Measurements from ENCODE around the gene TMEM123. TPM values are rescaled to one million over a fixed set of nuclear protein-coding genes. Genes with fewer than 3 reads are reported as not detected.
A peak's percentile ranks its signal among the peaks of the same experiment; 100 is the strongest.

The TMEM123 gene
- total RNA-seq, 1 donor from 2014 or later: 172 TPM

DNA sequence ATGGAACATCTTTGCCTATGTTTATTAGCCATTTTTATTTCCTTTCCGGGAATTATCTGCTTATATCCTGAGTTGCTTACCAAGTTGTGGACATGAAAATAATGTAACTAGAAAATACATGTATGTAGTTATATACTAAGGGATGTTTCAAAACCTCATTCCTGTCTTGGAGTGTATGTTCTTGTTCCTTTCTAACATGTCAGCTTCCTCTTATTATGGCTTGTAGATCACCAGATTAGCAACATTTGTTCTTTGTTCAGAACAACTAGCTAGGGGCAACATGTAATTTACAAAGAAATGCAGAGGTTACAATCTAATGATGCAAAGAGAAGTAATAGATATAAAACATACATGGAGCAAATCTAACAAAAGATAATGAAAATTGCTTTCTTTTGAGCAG, 13.1 kb upstream of the TMEM123 start:
- Histone ChIP-seq H3K36me3 (ENCODE audit: control insufficient read depth, insufficient read depth, low read length) (no peaks in the 10 kb centered on the region), H3K4me3 (ENCODE audit: low read depth, low read length) (no peak overlapping the region), H3K27me3 (ENCODE audit: control insufficient read depth, insufficient read depth, low read length) (no peaks in the 10 kb centered on the region)
- TF ChIP-seq, protein P1, sequence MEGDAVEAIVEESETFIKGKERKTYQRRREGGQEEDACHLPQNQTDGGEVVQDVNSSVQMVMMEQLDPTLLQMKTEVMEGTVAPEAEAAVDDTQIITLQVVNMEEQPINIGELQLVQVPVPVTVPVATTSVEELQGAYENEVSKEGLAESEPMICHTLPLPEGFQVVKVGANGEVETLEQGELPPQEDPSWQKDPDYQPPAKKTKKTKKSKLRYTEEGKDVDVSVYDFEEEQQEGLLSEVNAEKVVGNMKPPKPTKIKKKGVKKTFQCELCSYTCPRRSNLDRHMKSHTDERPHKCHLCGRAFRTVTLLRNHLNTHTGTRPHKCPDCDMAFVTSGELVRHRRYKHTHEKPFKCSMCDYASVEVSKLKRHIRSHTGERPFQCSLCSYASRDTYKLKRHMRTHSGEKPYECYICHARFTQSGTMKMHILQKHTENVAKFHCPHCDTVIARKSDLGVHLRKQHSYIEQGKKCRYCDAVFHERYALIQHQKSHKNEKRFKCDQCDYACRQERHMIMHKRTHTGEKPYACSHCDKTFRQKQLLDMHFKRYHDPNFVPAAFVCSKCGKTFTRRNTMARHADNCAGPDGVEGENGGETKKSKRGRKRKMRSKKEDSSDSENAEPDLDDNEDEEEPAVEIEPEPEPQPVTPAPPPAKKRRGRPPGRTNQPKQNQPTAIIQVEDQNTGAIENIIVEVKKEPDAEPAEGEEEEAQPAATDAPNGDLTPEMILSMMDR (IDR thresholded peaks at IDR 0.05; ENCODE audit: insufficient read depth, low read length, severe bottlenecking): no peak
- FAIRE-seq: no peak
- DNase-seq (ENCODE audit: low read depth): no peak

DNA sequence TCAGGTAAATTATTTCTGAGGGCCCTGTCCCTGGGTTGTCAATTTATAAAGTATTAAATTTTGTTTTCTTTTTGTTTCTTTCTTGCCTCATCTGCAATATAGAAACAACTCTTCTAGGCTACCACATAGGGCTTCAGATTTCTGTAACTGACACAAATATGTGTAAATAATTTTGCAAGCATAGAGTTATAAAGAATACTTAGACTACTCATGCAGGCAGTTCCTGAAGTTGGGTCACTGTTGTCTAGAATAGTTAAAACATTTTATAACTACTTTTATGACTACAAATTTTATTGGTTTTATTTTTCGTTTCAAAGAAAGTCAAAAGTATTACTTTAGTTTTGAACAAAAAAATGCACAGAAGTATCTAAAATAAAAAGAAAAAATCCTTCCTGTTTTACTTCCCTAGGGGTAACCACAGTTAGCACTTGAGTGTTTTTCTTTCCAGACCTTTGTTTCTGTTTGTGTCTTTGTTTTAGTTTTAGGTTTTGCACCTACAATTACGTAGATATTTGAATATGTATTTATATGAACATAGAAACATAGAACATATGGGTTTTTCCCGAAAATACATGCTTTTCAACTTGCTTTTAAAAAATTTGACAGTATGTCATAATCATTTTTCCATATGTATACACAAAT, 12.4 kb upstream of the TMEM123 start:
- no peak for DNase-seq (ENCODE audit: low read depth)
- Histone ChIP-seq H3K27me3 (ENCODE audit: control insufficient read depth, insufficient read depth, low read length) (no peaks in the 10 kb centered on the region), H3K36me3 (ENCODE audit: control insufficient read depth, insufficient read depth, low read length) (no peaks in the 10 kb centered on the region), H3K4me3 (ENCODE audit: low read depth, low read length) (no peak overlapping the region)
- TF ChIP-seq, protein P1 (IDR thresholded peaks at IDR 0.05; ENCODE audit: insufficient read depth, low read length, severe bottlenecking): no peak
- FAIRE-seq: no peak

DNA sequence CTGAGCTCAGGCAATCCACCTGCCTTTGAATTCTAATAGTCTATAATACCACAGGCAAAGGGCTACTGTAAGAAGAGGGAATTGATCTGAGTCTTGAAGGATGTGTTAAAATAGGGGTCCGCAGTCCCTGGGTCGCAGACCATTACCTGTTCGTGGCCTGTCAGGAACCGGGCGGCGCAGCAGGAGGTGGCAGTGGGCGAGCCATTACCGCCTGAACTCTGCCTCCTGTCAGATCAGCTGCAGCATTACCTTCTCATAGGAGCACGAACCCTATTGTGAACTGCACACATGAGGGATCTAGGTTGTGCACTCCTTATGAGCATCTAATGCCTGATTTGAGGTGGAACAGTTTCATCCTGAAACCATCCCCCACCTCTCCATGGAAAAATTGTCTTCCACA, 11.5 kb upstream of the TMEM123 start:
- TF ChIP-seq, protein P1 (IDR thresholded peaks at IDR 0.05; ENCODE audit: insufficient read depth, low read length, severe bottlenecking): no peak
- no peak overlapping the region for H3K4me3 ChIP-seq (ENCODE audit: low read depth, low read length)
- no peaks in the 10 kb centered on the region for H3K36me3 ChIP-seq (ENCODE audit: control insufficient read depth, insufficient read depth, low read length)
- FAIRE-seq: no peak
- DNase-seq (ENCODE audit: low read depth): no peak
- no peaks in the 10 kb centered on the region for H3K27me3 ChIP-seq (ENCODE audit: control insufficient read depth, insufficient read depth, low read length)

DNA sequence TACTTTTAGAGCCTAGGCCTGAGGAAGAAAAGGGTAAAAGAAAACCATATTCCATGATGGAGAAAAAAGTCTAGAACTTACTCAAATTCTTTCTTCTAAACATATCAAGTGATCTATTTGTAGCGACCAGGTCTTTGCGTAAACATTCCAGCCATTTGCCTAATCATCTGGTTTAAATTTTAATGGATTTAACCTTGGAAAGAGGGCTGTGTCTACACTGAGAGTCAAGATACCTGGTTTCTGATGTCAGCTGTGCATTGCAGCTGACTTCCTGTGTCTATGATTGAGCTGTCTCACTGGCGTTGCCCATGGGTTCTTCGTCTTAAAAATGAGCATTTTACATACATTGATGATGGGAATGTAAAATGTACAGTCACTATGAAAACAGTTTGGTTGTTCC, 10.0 kb upstream of the TMEM123 start:
- Histone ChIP-seq H3K4me3 (ENCODE audit: low read depth, low read length) (no peak overlapping the region), H3K36me3 (ENCODE audit: control insufficient read depth, insufficient read depth, low read length) (no peaks in the 10 kb centered on the region), H3K27me3 (ENCODE audit: control insufficient read depth, insufficient read depth, low read length) (no peaks in the 10 kb centered on the region)
- DNase-seq (ENCODE audit: low read depth) (no peak), FAIRE-seq (no peak)
- TF ChIP-seq, protein P1 (IDR thresholded peaks at IDR 0.05; ENCODE audit: insufficient read depth, low read length, severe bottlenecking): no peak

DNA sequence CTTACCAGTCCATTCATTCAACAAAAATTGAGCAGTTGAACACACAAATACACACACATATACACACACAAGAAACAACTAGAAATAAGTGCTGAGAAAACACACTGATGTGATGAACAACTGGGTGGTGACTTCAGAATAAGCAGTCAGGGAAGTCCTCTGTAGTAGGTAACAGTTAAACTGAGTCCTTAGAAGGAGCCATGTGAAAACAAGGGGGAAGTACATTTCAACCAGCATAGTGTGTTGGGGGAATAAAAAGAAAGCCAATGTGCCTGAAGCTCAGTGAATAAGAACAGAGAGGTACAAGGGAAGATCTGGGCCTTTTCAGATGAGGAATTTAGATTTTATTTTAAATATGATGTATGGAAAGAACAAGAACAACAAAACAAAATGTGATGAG, 6.8 kb upstream of the TMEM123 start:
- DNase-seq (ENCODE audit: low read depth): no peak
- H3K36me3 ChIP-seq (ENCODE audit: control insufficient read depth, insufficient read depth, low read length): no peaks in the 10 kb centered on the region
- H3K27me3 ChIP-seq (ENCODE audit: control insufficient read depth, insufficient read depth, low read length): no peaks in the 10 kb centered on the region
- FAIRE-seq: no peak
- no peak overlapping the region for H3K4me3 ChIP-seq (ENCODE audit: low read depth, low read length)
- TF ChIP-seq, protein P1 (IDR thresholded peaks at IDR 0.05; ENCODE audit: insufficient read depth, low read length, severe bottlenecking): no peak

DNA sequence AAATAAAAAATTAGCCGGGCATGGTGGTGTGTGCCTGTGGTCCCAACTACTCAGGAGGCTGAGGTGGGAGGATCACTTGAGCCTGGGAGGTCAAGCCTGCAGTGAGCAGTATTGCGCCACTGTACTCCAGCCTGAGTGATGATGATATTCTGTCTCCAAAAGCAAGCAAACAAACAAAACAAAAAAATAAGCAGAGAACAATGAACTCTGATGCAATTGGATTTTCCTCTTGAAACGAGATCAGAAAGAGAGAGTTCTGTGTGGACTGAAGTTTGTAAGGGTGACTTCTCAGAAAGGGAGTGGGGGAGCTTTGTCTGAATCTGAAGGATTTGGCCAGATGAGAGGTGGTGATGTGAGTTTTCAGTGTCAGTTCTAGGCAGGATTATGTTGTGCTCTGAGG, 6.0 kb upstream of the TMEM123 start:
- TF ChIP-seq, protein P1 (IDR thresholded peaks at IDR 0.05; ENCODE audit: insufficient read depth, low read length, severe bottlenecking): no peak
- FAIRE-seq: no peak
- peak; percentile 40 for DNase-seq (ENCODE audit: low read depth)
- H3K4me3 ChIP-seq (ENCODE audit: low read depth, low read length): no peak overlapping the region
- no peaks in the 10 kb centered on the region for H3K36me3 ChIP-seq (ENCODE audit: control insufficient read depth, insufficient read depth, low read length)
- no peaks in the 10 kb centered on the region for H3K27me3 ChIP-seq (ENCODE audit: control insufficient read depth, insufficient read depth, low read length)
